Esophagus squamous epithelium (tissue), 5 donors: ENCODE data around the gene INPP4B. TPM values are rescaled to one million over a fixed set of nuclear protein-coding genes. Genes with fewer than 3 reads are reported as not detected.

Experiments used
- DNase-seq: peaks from one replicate; lab custom pipeline; 2025; lab: John Stamatoyannopoulos, UW
- H3K27ac ChIP-seq, 4 donors: fragments of 200-600 bp; sonication (generic); one replicate each; pipeline ENCODE4 v1.5.1; 2016 to 2019; ENCODE audit warnings: mild to moderate bottlenecking in 1 of 4
- H3K27me3 ChIP-seq, 4 donors: fragments of 200-600 bp; sonication (generic); 1 replicate in 3 of 4; 2 replicates in 1 of 4; pipeline versions ENCODE4 v1.5.1 to v1.6.0; 2017 to 2021; ENCODE audit warnings: antibody characterized with exemption in 1 of 4
- H3K36me3 ChIP-seq, 3 donors: fragments of 200-600 bp; sonication (generic); one replicate each; pipeline ENCODE4 v1.5.1; 2016 to 2019
- H3K4me1 ChIP-seq, 3 donors: fragments of 200-600 bp; sonication (generic); one replicate each; pipeline ENCODE4 v1.5.1; 2017 to 2019
- H3K4me3 ChIP-seq, 4 donors: fragments of 200-600 bp; sonication (generic); 1 replicate in 3 of 4; 2 replicates in 1 of 4; pipeline ENCODE4 v1.5.1; 2016 to 2019; ENCODE audit warnings: mild to moderate bottlenecking in 2 of 4, moderate library complexity in 1 of 4
- H3K9me3 ChIP-seq, 3 donors: fragments of 200-600 bp; sonication (generic); one replicate each; pipeline ENCODE4 v1.5.1; 2016 to 2019
- CTCF ChIP-seq, 6 experiments: fragments of 450-650 bp in 4 of 6; fragments of 200-600 bp in 2 of 6; sonication (generic) in 2 of 6; IDR thresholded peaks; one replicate each; pipeline ENCODE4 v1.5.1; 2016 to 2019; ENCODE audit warnings: antibody characterized with exemption in 6 of 6, mild to moderate bottlenecking in 4 of 6, moderate library complexity in 4 of 6
- POLR2A ChIP-seq, 4 donors: fragments of 450-650 bp; IDR thresholded peaks; one replicate each; pipeline ENCODE4 v1.6.1; 2017; ENCODE audit warnings: antibody characterized with exemption in 4 of 4, mild to moderate bottlenecking in 4 of 4, moderate library complexity in 3 of 4
- WGBS, 2 donors: methylation state at CpG; one replicate each; pipeline ENCODE4 v1.1.5; 2018; 5-methylcytosine and 5-hydroxymethylcytosine counted together
- intact Hi-C: fragments of 100-400 bp; cut with DNase I; formaldehyde crosslinking; loops from one replicate; pipeline ENCODE4 v1.15.0; 2022
- total RNA-seq, 4 donors: library from RNA; depleted of rRNA; stranded (reverse); fragments of >200 nt; gene quantifications; one replicate each; pipeline ENCODE4 v1.1.0, GENCODE V29; 2016
- donor health status: DM: yes; HTN: yes; CAD: no.

INPP4B gene
- total RNA-seq, 4 donors from 2014 or later, result 14.3 to 49.7 (median 21.3) TPM

GRCh38 chr4:142615324-142615665 lies 230.8 kb downstream of the INPP4B start:
- DNase-seq, result no peak
- Histone ChIP-seq H3K4me3 (no peak overlapping the region), H3K4me1 (no peaks in the 10 kb centered on the region), H3K9me3 (peaks cover 0 to 4% (median 0%) of the 10 kb centered on the region in 3 donors), H3K27me3 (no peaks in the 10 kb centered on the region), H3K36me3 (no peaks in the 10 kb centered on the region), H3K27ac (no peak overlapping the region)
- intact Hi-C loops, result no loop called here
- TF ChIP-seq POLR2A (IDR thresholded peaks at IDR 0.05) (no peak), CTCF (IDR thresholded peaks at IDR 0.05) (no peak)
- WGBS, 2 donors, result 68 to 80% methylated on average over 2 of the region's 2 CpGs

- no peaks in the 10 kb centered on the region for H3K4me1 ChIP-seq
- TF ChIP-seq CTCF (IDR thresholded peaks at IDR 0.05) (no peak), POLR2A (IDR thresholded peaks at IDR 0.05) (no peak)
- peaks cover 0 to 4% (median 0%) of the 10 kb centered on the region in 3 donors for H3K9me3 ChIP-seq
- H3K4me3 ChIP-seq, result no peak overlapping the region
- intact Hi-C loops, result no loop called here
- H3K36me3 ChIP-seq, result no peaks in the 10 kb centered on the region
- no peak overlapping the region for H3K27ac ChIP-seq
- no peaks in the 10 kb centered on the region for H3K27me3 ChIP-seq
- WGBS, 2 donors, result 74 to 81% methylated on average over 2 of the region's 2 CpGs
- no peak for DNase-seq
Observed at GRCh38 chr4:142614621-142615323, 231.3 kb downstream of the INPP4B start.

GRCh38 chr4:142607976-142608375 lies 238.1 kb downstream of the INPP4B start:
- DNase-seq, result no peak
- TF ChIP-seq POLR2A (IDR thresholded peaks at IDR 0.05), result no peak
- no peak for TF ChIP-seq CTCF (IDR thresholded peaks at IDR 0.05)
- no peaks in the 10 kb centered on the region for H3K4me1 ChIP-seq
- no peaks in the 10 kb centered on the region for H3K36me3 ChIP-seq
- no peaks in the 10 kb centered on the region for H3K27me3 ChIP-seq
- intact Hi-C loops, result no loop called here
- H3K27ac ChIP-seq, result no peak overlapping the region
- no peak overlapping the region for H3K4me3 ChIP-seq
- H3K9me3 ChIP-seq, result peaks cover 0 to 11% (median 4%) of the 10 kb centered on the region in 3 donors
- 72 to 82% methylated on average over 1 of the region's 1 CpG for WGBS, 2 donors

- Histone ChIP-seq H3K4me1 (peaks cover 0 to 13% (median 0%) of the 10 kb centered on the region in 3 donors), H3K27me3 (no peaks in the 10 kb centered on the region), H3K27ac (no peak overlapping the region), H3K4me3 (no peak overlapping the region), H3K36me3 (no peaks in the 10 kb centered on the region), H3K9me3 (peaks cover 0 to 21% (median 0%) of the 10 kb centered on the region in 3 donors)
- intact Hi-C loops, result no loop called here
- DNase-seq, result no peak
- no peak for TF ChIP-seq POLR2A (IDR thresholded peaks at IDR 0.05)
- no peak for TF ChIP-seq CTCF (IDR thresholded peaks at IDR 0.05)
- 42 to 50% methylated on average over 1 of the region's 1 CpG for WGBS, 2 donors
Observed at GRCh38 chr4:142600952-142601351, 245.1 kb downstream of the INPP4B start.

GRCh38 chr4:142598132-142598531 lies 248.0 kb downstream of the INPP4B start:
- intact Hi-C loops, result no loop called here
- peaks cover 0 to 11% (median 0%) of the 10 kb centered on the region in 3 donors for H3K9me3 ChIP-seq
- no peak for TF ChIP-seq CTCF (IDR thresholded peaks at IDR 0.05)
- no peak for TF ChIP-seq POLR2A (IDR thresholded peaks at IDR 0.05)
- DNase-seq, result no peak
- no peaks in the 10 kb centered on the region for H3K27me3 ChIP-seq
- H3K4me1 ChIP-seq, result peaks cover 0 to 13% (median 0%) of the 10 kb centered on the region in 3 donors
- no peaks in the 10 kb centered on the region for H3K36me3 ChIP-seq
- H3K4me3 ChIP-seq, result no peak overlapping the region
- H3K27ac ChIP-seq, result no peak overlapping the region
